Measurements from ENCODE around the gene WARS2.
"Not testable (repeated sequence)": the region's sequence is repeated elsewhere in the genome, so short reads cannot be mapped to it uniquely, and the experiment has no call there.

WARS2 gene

GRCh38 chr1:119124764-119125163 is 15.7 kb downstream of the WARS2 start:
- TF ChIP-seq, protein P1, sequence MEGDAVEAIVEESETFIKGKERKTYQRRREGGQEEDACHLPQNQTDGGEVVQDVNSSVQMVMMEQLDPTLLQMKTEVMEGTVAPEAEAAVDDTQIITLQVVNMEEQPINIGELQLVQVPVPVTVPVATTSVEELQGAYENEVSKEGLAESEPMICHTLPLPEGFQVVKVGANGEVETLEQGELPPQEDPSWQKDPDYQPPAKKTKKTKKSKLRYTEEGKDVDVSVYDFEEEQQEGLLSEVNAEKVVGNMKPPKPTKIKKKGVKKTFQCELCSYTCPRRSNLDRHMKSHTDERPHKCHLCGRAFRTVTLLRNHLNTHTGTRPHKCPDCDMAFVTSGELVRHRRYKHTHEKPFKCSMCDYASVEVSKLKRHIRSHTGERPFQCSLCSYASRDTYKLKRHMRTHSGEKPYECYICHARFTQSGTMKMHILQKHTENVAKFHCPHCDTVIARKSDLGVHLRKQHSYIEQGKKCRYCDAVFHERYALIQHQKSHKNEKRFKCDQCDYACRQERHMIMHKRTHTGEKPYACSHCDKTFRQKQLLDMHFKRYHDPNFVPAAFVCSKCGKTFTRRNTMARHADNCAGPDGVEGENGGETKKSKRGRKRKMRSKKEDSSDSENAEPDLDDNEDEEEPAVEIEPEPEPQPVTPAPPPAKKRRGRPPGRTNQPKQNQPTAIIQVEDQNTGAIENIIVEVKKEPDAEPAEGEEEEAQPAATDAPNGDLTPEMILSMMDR (IDR thresholded peaks at IDR 0.05; ENCODE audit: borderline replicate concordance, control extremely low read depth, extremely low read depth, insufficient read depth, missing control alignments), result no peak
- in situ Hi-C loops (cut with MboI; ENCODE audit: low sequenced_read_pairs, unreplicated experiment), result no loop called here
- no peak for DNase-seq (ENCODE audit: low spot score)

GRCh38 chr1:119121872-119122271 is 18.6 kb downstream of the WARS2 start:
- in situ Hi-C loops (cut with MboI; ENCODE audit: low sequenced_read_pairs, unreplicated experiment); DNase-seq (ENCODE audit: low spot score): not testable (repeated sequence)

DNA sequence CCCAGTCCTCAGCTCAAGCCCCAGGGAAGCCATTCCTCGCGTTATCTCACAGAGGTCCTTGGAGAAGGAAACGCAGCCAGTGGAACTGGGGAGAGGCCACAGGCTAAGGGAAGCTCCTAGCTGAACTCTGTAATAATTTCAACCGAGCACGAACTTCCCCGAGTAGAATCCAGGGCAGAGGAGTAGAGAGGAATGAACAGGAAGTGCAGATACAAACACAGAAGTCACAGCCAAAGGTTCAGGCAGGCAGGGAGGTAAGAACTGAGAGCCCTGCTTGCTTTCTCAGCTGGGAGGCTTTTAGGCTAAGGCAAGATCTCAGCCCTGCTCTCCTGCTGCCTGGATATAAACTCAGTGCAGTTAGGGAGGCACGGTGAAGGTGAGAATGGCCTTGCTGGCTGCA is 23.7 kb downstream of the WARS2 start:
- TF ChIP-seq, protein P1 (IDR thresholded peaks at IDR 0.05; ENCODE audit: borderline replicate concordance, control extremely low read depth, extremely low read depth, insufficient read depth, missing control alignments), result no peak
- in situ Hi-C loops (cut with MboI; ENCODE audit: low sequenced_read_pairs, unreplicated experiment), result no loop called here
- no peak for DNase-seq (ENCODE audit: low spot score)

GRCh38 chr1:119115736-119116135 is 24.7 kb downstream of the WARS2 start:
- in situ Hi-C loops (cut with MboI; ENCODE audit: low sequenced_read_pairs, unreplicated experiment), result no loop called here
- DNase-seq (ENCODE audit: low spot score), result no peak
- TF ChIP-seq, protein P1 (IDR thresholded peaks at IDR 0.05; ENCODE audit: borderline replicate concordance, control extremely low read depth, extremely low read depth, insufficient read depth, missing control alignments), result no peak

- DNase-seq (ENCODE audit: low spot score), result no peak
- in situ Hi-C loops (cut with MboI; ENCODE audit: low sequenced_read_pairs, unreplicated experiment), result no loop called here
- TF ChIP-seq, protein P1 (IDR thresholded peaks at IDR 0.05; ENCODE audit: borderline replicate concordance, control extremely low read depth, extremely low read depth, insufficient read depth, missing control alignments), result no peak
These were observed 25.1 kb downstream of the WARS2 start for GRCh38 chr1:119115311-119115710.

DNA sequence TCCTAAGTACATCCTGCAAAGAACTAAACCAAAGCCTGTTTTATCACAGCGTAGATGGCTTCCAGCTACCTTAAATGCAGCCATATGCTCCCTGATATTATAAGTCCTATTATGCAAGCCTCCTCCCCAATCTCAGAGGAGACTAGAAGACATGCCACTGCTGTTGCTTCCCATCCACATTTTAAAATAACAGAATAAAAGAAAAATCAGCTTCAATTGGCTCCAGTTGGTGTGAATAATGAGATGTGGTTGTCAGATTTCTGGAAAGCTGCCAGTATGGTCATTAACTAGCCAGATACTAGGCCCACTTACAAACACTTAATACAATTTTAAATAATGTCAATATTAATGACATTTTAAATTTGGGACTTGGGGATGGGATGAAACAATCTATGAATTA is 25.7 kb downstream of the WARS2 start:
- no peak for DNase-seq (ENCODE audit: low spot score)
- in situ Hi-C loops (cut with MboI; ENCODE audit: low sequenced_read_pairs, unreplicated experiment), result no loop called here
- TF ChIP-seq, protein P1 (IDR thresholded peaks at IDR 0.05; ENCODE audit: borderline replicate concordance, control extremely low read depth, extremely low read depth, insufficient read depth, missing control alignments), result no peak

DNA sequence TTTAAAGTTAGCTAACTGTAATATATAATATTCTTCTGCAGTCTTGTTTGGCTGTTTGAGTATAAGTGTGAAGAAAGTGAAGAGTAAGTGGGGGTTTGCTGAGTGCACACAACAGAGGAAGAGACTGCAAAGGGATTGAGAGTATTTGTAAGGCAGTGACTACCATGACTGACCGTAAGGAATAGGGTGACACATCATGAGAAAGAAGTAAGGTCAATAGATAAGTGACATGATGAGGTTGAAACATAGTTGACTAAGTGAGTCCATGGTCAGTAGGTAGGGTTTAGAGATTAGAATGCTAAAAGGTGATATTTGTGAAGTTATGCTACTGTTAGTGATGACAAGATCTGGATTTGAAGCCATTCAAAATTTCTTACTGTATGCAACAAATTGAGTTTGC is 27.7 kb downstream of the WARS2 start:
- in situ Hi-C loops (cut with MboI; ENCODE audit: low sequenced_read_pairs, unreplicated experiment), result no loop called here
- TF ChIP-seq, protein P1 (IDR thresholded peaks at IDR 0.05; ENCODE audit: borderline replicate concordance, control extremely low read depth, extremely low read depth, insufficient read depth, missing control alignments), result no peak

More for the DNA sequence above, 27.7 kb downstream of the WARS2 start:
- DNase-seq (ENCODE audit: low spot score), result no peak

Measured in GM13976 (cell line).